Measurements from ENCODE around the gene ZNF740. TPM values are rescaled to one million over a fixed set of nuclear protein-coding genes. Genes with fewer than 3 reads are reported as not detected.

Gene ZNF740
- total and polyA plus RNA-seq, 2 of the 4 experiments (the other 2 are of a cell fraction) = 13.1 to 14.0 TPM

DNA sequence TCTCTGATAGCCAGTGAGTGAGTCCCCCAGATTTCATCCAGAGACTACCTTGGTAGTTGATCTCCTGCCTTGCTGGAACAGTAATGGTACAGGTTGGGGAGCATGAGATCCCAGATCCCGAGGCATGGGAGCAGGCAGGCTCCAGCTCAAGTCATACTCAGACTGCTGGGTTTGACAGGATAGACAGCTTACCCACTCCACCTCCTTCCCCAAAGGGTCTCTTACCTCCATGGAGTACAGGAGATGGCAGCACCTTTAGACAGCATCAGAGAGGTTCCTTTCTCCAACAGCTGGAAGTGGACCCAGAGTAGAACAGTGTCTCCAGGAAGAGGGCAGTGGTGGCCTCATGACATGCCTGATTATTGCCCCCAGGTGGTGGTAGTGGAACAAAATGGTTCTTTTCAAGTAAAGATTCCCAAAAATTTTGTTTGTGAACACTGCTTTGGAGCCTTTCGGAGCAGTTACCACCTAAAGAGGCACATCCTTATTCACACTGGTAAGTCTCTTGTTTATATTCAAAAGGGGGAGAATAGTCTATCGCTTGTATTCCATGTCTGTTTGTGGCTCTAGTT lies 5.1 kb downstream of the ZNF740 start:
- Histone ChIP-seq H3K36me3 (ENCODE audit: control insufficient read depth, insufficient read depth, low read length) (peaks cover 48% of the 10 kb centered on the region), H2BK5ac (ENCODE audit: low read depth, low read length, poor library complexity, severe bottlenecking) (no peak overlapping the region), H3K14ac (replicated peaks; ENCODE audit: low read depth, low read length) (no peak overlapping the region), H3K4me1 (ENCODE audit: control insufficient read depth, insufficient read depth, low read length) (peaks cover 14% of the 10 kb centered on the region), H3K9me3 (ENCODE audit: control insufficient read depth, insufficient read depth, low read length) (no peaks in the 10 kb centered on the region), H3K23ac (ENCODE audit: low read depth, low read length) (no peak overlapping the region), H3K9me1 (ENCODE audit: insufficient read depth, low read length) (peaks cover 17% of the 10 kb centered on the region), H2BK20ac (ENCODE audit: low read depth, low read length) (no peak overlapping the region), H3K27me3 (ENCODE audit: control insufficient read depth, insufficient read depth, low read length) (no peaks in the 10 kb centered on the region), H3K4ac (ENCODE audit: low read depth, low read length) (no peak overlapping the region), H2BK15ac (ENCODE audit: low read depth, low read length) (no peak overlapping the region), H3K79me1 (ENCODE audit: low read depth in 1 of 2, low read length in 2 of 2) (peaks cover 31 to 64% of the 10 kb centered on the region in 2 experiments), H2BK120ac (ENCODE audit: low read depth, low read length) (no peak overlapping the region), H4K5ac (ENCODE audit: low read depth, low read length) (no peak overlapping the region), H3K56ac (ENCODE audit: extremely low read depth, insufficient read depth, low read length) (no peak overlapping the region), H3K18ac (ENCODE audit: low read depth, low read length) (no peak overlapping the region), H2AK9ac (replicated peaks; ENCODE audit: low read depth, low read length, poor library complexity) (no peak overlapping the region), H3K9ac (ENCODE audit: low read depth, low read length) (no peak overlapping the region), H4K20me1 (ENCODE audit: insufficient read depth, low read length) (peaks cover 21% of the 10 kb centered on the region; the same call in 1 of the 2 replicates), H2AFZ (replicated peaks; ENCODE audit: low read length, poor library complexity) (no peak overlapping the region), H2AK5ac (ENCODE audit: low read depth, low read length) (no peak overlapping the region), H4K8ac (ENCODE audit: low read depth in 2 of 2, low read length in 2 of 2) (no peak overlapping the region), H3K27ac (ENCODE audit: insufficient read depth, low read length) (no peak overlapping the region), H3K4me3 (ENCODE audit: insufficient read depth, low read depth, low read length) (no peak overlapping the region), H3K4me2 (ENCODE audit: low read depth, low read length) (no peak overlapping the region), H4K91ac (ENCODE audit: insufficient read depth, low read depth, low read length) (no peak overlapping the region)
- no CpG with 5 or more reads among the region's 3 CpGs for WGBS, 2 experiments (ENCODE audit: extremely low coverage in 2 of 2, insufficient read length in 1 of 2)
- in situ Hi-C loops (cut with MboI; ENCODE audit: low sequenced_read_pairs) = loop anchor here (5.0 kb wide), 1 partner anchor 118 kb away; no protein-coding TSS in a partner anchor
- CTCF ChIA-PET = interaction anchor here (0.6 kb wide), 1 partner anchor 106 kb away, joined by 3 read pairs; no protein-coding TSS in a partner anchor
- ATAC-seq (ENCODE audit: low read depth) = no peak
- no TSS peak for BruUV-seq (replicated peaks)
- no peak for TF ChIP-seq MAZ (IDR thresholded peaks at IDR 0.05; ENCODE audit: borderline replicate concordance, low read depth, low read length)
- TF ChIP-seq, protein P1, sequence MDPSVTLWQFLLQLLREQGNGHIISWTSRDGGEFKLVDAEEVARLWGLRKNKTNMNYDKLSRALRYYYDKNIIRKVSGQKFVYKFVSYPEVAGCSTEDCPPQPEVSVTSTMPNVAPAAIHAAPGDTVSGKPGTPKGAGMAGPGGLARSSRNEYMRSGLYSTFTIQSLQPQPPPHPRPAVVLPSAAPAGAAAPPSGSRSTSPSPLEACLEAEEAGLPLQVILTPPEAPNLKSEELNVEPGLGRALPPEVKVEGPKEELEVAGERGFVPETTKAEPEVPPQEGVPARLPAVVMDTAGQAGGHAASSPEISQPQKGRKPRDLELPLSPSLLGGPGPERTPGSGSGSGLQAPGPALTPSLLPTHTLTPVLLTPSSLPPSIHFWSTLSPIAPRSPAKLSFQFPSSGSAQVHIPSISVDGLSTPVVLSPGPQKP (IDR thresholded peaks at IDR 0.05; ENCODE audit: borderline replicate concordance, low read depth, low read length) = no peak
- TF ChIP-seq FOS (IDR thresholded peaks at IDR 0.05; ENCODE audit: low read depth, low read length) = no peak
- no peak for TF ChIP-seq MAFK (IDR thresholded peaks at IDR 0.05; ENCODE audit: low read depth, low read length)
- TF ChIP-seq CEBPB (IDR thresholded peaks at IDR 0.05; ENCODE audit: low read depth, low read length) = no peak
- TF ChIP-seq NFE2L2 (IDR thresholded peaks at IDR 0.05; ENCODE audit: low read depth, low read length) = no peak
- no peak for TF ChIP-seq RCOR1 (IDR thresholded peaks at IDR 0.05; ENCODE audit: insufficient replicate concordance, low read length)
- TF ChIP-seq RFX5 (IDR thresholded peaks at IDR 0.05; ENCODE audit: low read depth, low read length) = no peak
- no peak for TF ChIP-seq POLR2A (IDR thresholded peaks at IDR 0.05; ENCODE audit: low read depth, low read length)
- TF ChIP-seq, protein P2, sequence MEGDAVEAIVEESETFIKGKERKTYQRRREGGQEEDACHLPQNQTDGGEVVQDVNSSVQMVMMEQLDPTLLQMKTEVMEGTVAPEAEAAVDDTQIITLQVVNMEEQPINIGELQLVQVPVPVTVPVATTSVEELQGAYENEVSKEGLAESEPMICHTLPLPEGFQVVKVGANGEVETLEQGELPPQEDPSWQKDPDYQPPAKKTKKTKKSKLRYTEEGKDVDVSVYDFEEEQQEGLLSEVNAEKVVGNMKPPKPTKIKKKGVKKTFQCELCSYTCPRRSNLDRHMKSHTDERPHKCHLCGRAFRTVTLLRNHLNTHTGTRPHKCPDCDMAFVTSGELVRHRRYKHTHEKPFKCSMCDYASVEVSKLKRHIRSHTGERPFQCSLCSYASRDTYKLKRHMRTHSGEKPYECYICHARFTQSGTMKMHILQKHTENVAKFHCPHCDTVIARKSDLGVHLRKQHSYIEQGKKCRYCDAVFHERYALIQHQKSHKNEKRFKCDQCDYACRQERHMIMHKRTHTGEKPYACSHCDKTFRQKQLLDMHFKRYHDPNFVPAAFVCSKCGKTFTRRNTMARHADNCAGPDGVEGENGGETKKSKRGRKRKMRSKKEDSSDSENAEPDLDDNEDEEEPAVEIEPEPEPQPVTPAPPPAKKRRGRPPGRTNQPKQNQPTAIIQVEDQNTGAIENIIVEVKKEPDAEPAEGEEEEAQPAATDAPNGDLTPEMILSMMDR (conservative IDR thresholded peaks at IDR 0.05; ENCODE audit: low read depth, low read length) = no peak
- TF ChIP-seq MXI1 (IDR thresholded peaks at IDR 0.05; ENCODE audit: borderline replicate concordance, low read depth, low read length) = no peak
- TF ChIP-seq RAD21 (IDR thresholded peaks at IDR 0.05; ENCODE audit: low read length) = no peak
- TF ChIP-seq CHD1 (IDR thresholded peaks at IDR 0.05; ENCODE audit: low read depth, low read length) = no peak
- no peak; the same call in 1 of the 2 replicates for TF ChIP-seq SMC3 (IDR thresholded peaks at IDR 0.05; ENCODE audit: low read depth, low read length)
- TF ChIP-seq BHLHE40 (IDR thresholded peaks at IDR 0.05; ENCODE audit: low read depth, low read length) = no peak
- TF ChIP-seq, protein P3, sequence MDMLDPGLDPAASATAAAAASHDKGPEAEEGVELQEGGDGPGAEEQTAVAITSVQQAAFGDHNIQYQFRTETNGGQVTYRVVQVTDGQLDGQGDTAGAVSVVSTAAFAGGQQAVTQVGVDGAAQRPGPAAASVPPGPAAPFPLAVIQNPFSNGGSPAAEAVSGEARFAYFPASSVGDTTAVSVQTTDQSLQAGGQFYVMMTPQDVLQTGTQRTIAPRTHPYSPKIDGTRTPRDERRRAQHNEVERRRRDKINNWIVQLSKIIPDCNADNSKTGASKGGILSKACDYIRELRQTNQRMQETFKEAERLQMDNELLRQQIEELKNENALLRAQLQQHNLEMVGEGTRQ (IDR thresholded peaks at IDR 0.05; ENCODE audit: low read depth, low read length) = no peak
- no peak for DNase-seq
- POLR2A ChIA-PET (ENCODE audit: unreplicated experiment) = no interaction called here
- intact Hi-C loops (cut with micrococcal nuclease) = no loop called here
- dilution Hi-C loops (cut with HindIII; ENCODE audit: low sequenced_read_pairs, unreplicated experiment) = no loop called here
